ENCODE results near the gene DBF4B.
"Not testable (repeated sequence)": the region's sequence is repeated elsewhere in the genome, so short reads cannot be mapped to it uniquely, and the experiment has no call there.

DBF4B gene

GRCh38 chr17:44690746-44691306, 17.6 kb upstream of the DBF4B start:
- peak; percentile 46 for TF ChIP-seq CTCF (IDR thresholded peaks at IDR 0.05; ENCODE audit: low read depth, low read length, missing control alignments)
- not testable (repeated sequence) for H3K4me3 ChIP-seq (ENCODE audit: low read depth, low read length); DNase-seq (ENCODE audit: low read depth)

GRCh38 chr17:44693609-44694008, 14.9 kb upstream of the DBF4B start:
- no peak for DNase-seq (ENCODE audit: low read depth)
- no peak for TF ChIP-seq CTCF (IDR thresholded peaks at IDR 0.05; ENCODE audit: low read depth, low read length, missing control alignments)
- no peak overlapping the region for H3K4me3 ChIP-seq (ENCODE audit: low read depth, low read length)

GRCh38 chr17:44700288-44700687, 8.2 kb upstream of the DBF4B start:
- not testable (repeated sequence) for DNase-seq (ENCODE audit: low read depth); H3K4me3 ChIP-seq (ENCODE audit: low read depth, low read length)

GRCh38 chr17:44707755-44708400, 587 bp upstream of the DBF4B start:
- no peak for TF ChIP-seq CTCF (IDR thresholded peaks at IDR 0.05; ENCODE audit: low read depth, low read length, missing control alignments)
- no peak for DNase-seq (ENCODE audit: low read depth)
- peak overlapping the region; percentile 68 for H3K4me3 ChIP-seq (ENCODE audit: low read depth, low read length)

GRCh38 chr17:44719444-44719843, 11.0 kb downstream of the DBF4B start:
- TF ChIP-seq CTCF (IDR thresholded peaks at IDR 0.05; ENCODE audit: low read depth, low read length, missing control alignments): no peak
- no peak for DNase-seq (ENCODE audit: low read depth)
- no peak overlapping the region for H3K4me3 ChIP-seq (ENCODE audit: low read depth, low read length)

GRCh38 chr17:44722254-44722653, 13.8 kb downstream of the DBF4B start:
- no peak for TF ChIP-seq CTCF (IDR thresholded peaks at IDR 0.05; ENCODE audit: low read depth, low read length, missing control alignments)
- no peak overlapping the region for H3K4me3 ChIP-seq (ENCODE audit: low read depth, low read length)
- DNase-seq (ENCODE audit: low read depth): no peak

GRCh38 chr17:44726121-44726520, 17.7 kb downstream of the DBF4B start:
- not testable (repeated sequence) for H3K4me3 ChIP-seq (ENCODE audit: low read depth, low read length); DNase-seq (ENCODE audit: low read depth)

GRCh38 chr17:44733753-44734152, 25.3 kb downstream of the DBF4B start:
- H3K4me3 ChIP-seq (ENCODE audit: low read depth, low read length): no peak overlapping the region
- peak; percentile 19 for TF ChIP-seq CTCF (IDR thresholded peaks at IDR 0.05; ENCODE audit: low read depth, low read length, missing control alignments)
- DNase-seq (ENCODE audit: low read depth): no peak
